ENCODE measurements around the gene NETO2.

Gene NETO2

DNA sequence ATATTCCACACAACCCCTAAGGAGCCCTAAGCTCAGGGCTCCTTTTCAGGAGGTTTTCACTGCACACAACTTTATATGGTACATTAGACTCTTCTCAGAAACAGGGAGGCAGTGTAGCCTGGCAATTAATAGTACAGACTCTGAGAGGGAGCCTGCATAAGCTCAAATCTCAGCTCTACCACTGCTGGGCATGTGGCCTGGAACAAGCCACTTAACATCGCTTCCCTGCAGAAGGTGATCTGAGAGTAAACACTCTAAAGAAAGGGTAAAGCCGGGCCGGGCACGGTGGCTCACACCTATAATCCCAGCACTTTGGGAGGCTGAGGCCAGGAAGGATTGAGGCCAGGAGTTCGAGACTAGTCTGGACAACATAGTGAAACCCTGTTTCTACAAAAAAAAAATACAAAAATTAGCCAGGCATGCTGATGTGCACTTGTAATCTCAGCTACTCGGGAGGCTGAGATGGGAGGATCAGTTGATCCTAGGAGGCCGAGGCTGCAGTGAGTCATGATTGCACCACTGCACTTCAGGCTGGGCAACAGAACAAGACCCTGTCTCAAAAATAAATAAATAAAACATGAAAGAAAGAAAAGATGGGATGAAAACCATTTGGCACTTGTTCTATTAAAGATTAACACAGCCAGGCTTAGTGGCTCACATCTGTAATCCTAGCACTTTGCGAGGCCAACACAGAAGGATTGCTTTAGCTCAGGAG is 99.6 kb downstream of the NETO2 start:
- no peak for DNase-seq

DNA sequence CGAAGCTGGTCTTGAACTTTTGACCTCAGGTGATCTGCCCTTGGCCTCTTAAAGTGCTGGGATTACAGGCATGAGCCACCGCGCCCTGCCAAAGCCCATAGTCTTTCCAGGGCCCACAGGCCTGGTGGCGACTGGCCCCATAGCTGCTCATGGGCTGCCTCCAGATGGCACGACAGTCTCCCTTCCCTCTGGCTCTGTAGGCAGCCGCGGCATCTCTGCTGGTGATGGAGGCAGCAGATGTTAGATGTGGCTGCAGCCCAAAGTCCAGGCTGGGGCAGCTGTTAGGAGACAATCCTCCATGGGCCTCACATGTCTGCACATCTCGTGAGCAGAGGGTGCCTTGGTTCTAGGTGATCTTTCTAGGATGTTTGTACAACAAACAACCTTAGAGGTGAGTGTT is 100.5 kb downstream of the NETO2 start:
- DNase-seq, result no peak

- DNase-seq, result peak; percentile 20
Measured at GRCh38 chr16:47037746-47038458, 105.8 kb downstream of the NETO2 start.

DNA sequence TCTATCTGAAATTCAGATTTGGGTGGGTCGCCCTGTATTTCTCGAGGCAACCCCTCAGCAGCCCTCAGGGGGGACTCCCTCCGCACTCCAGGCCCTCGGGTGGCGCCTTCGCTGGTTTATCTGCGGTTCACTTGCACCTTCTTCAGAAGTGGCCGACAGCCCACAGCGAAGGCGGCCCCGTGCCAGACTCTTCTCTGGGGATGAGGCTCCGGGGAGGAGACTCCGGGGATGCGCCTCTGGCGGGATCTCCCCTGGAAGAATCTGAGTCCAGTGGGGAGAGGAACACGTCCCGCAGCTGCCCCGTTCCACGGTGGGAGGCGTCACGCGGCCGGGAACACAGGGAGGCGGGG is 106.4 kb downstream of the NETO2 start:
- no peak for DNase-seq

- no peak for DNase-seq
Measured at GRCh38 chr16:47036201-47036600, 107.5 kb downstream of the NETO2 start.

GRCh38 chr16:47035436-47035835 is 108.3 kb downstream of the NETO2 start:
- no peak for DNase-seq

DNA sequence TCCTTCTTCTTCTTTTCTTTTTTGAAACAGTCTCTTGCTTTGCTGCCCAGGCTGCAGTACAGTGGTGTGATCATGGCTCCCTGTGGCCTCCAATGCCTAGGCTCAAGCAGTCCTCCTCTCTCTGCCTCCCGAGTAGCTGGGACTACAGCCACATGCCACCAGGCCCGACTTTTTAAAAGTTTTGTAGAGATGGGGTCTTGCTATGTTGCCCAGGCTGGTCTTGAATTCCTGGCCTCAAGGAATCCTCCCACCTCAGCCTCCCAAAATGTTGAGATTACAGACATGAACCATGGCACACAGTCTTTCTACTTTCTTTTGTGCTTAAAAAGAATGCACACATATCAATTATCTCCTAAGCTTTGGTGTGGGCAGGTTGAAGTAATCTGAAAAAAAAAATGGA is 109.3 kb downstream of the NETO2 start:
- no peak for DNase-seq

GRCh38 chr16:47033176-47033575 is 110.6 kb downstream of the NETO2 start:
- DNase-seq, result no peak

- DNase-seq, result no peak
Measured at GRCh38 chr16:47029724-47030123, 114.0 kb downstream of the NETO2 start.

GRCh38 chr16:47028767-47029377 is 114.9 kb downstream of the NETO2 start:
- DNase-seq, result no peak
